BJ (cell line): ENCODE results near the gene NKAIN2. TPM values are rescaled to one million over a fixed set of nuclear protein-coding genes. Genes with fewer than 3 reads are reported as not detected.

ENCODE experiments used
- CTCF ChIA-PET: fragments of 350-600 bp; formaldehyde crosslinking; extraction: SDS; loops from one replicate; lab custom pipeline; 2021; ENCODE audit warnings: antibody characterized with exemption, inconsistent platforms; lab: Yijun Ruan, JAX
- POLR2A ChIA-PET: fragments of 300-600 bp; sonication (Branson Sonifier 250); formaldehyde crosslinking; extraction: SDS; loops from one replicate; lab custom pipeline; 2021; ENCODE audit warnings: antibody characterized with exemption; lab: Charles Lee
- DNase-seq: peaks from one replicate; pipeline ENCODE4 v3.0.0-alpha.2; 2011; ENCODE audit warnings: low read depth
- H3K27me3 ChIP-seq: 2 replicates; pipeline ENCODE4 v1.6.0; 2011; ENCODE audit warnings: low read length; ENCODE audit not compliant: control insufficient read depth, insufficient read depth
- H3K36me3 ChIP-seq: 2 replicates; pipeline ENCODE4 v1.5.1; 2011; ENCODE audit warnings: low read length; ENCODE audit not compliant: control insufficient read depth, insufficient read depth
- H3K4me3 ChIP-seq: 2 replicates; pipeline ENCODE4 v1.5.1; 2011; ENCODE audit warnings: low read depth, mild to moderate bottlenecking, control low read depth, low read length
- CTCF ChIP-seq: IDR thresholded peaks from 2 replicates; pipeline ENCODE4 v1.5.1; 2011; ENCODE audit warnings: low read depth, mild to moderate bottlenecking, control low read depth, inconsistent platforms, low read length, moderate library complexity; ENCODE audit not compliant: insufficient read depth
- polyA minus RNA-seq: library from RNA; depleted of rRNA, polyadenylated mRNA; stranded (reverse); fragments of >200 nt; gene quantifications from 2 replicates; pipeline ENCODE4 v1.2.3, GENCODE V29; 2011; rRNA and poly(A)+ RNA removed
- polyA plus RNA-seq: library from polyadenylated mRNA; depleted of rRNA; stranded (reverse); fragments of >200 nt; gene quantifications from 2 replicates; pipeline ENCODE4 v1.2.3, GENCODE V29; 2011; rRNA removed

Gene NKAIN2
- not detected in 2 replicates for polyA plus RNA-seq
- polyA minus RNA-seq = not detected in 2 replicates

GRCh38 chr6:123803504-123804013, at the start of gene NKAIN2:
Gene NKAIN2, plus strand, starts transcription at chr6:123803865.
- TF ChIP-seq CTCF = no peak
- POLR2A ChIA-PET = no interaction called here

GRCh38 chr6:123759472-123759871, 44.2 kb upstream of the NKAIN2 start:
- Histone ChIP-seq H3K36me3 (no peaks in the 10 kb centered on the region), H3K4me3 (no peak overlapping the region), H3K27me3 (no peaks in the 10 kb centered on the region)
- ChIA-PET CTCF (no interaction called here), POLR2A (no interaction called here)
- no peak for TF ChIP-seq CTCF
- DNase-seq = no peak

More at GRCh38 chr6:123803504-123804013, at the start of gene NKAIN2:
- peak within 1 kb of the TSS; percentile 19 for H3K4me3 ChIP-seq
- H3K27me3 ChIP-seq = peaks cover 5% of the 10 kb centered on the region
- CTCF ChIA-PET = interaction anchor here (1.4 to 2.0 kb wide), 5 partner anchors 12 to 1051 kb away, joined by 3 to 16 read pairs (median 12); no protein-coding TSS in a partner anchor
- DNase-seq = no peak
- H3K36me3 ChIP-seq = no peaks in the 10 kb centered on the region

GRCh38 chr6:123763904-123764303, 39.8 kb upstream of the NKAIN2 start:
- H3K36me3 ChIP-seq = no peaks in the 10 kb centered on the region
- no peak for DNase-seq
- H3K27me3 ChIP-seq = no peaks in the 10 kb centered on the region
- ChIA-PET CTCF (no interaction called here), POLR2A (no interaction called here)
- TF ChIP-seq CTCF = no peak
- no peak overlapping the region for H3K4me3 ChIP-seq

GRCh38 chr6:123764722-123765121, 38.9 kb upstream of the NKAIN2 start:
- no peak for TF ChIP-seq CTCF
- no peak overlapping the region for H3K4me3 ChIP-seq
- no peak for DNase-seq
- H3K27me3 ChIP-seq = no peaks in the 10 kb centered on the region
- POLR2A ChIA-PET = no interaction called here
- no peaks in the 10 kb centered on the region for H3K36me3 ChIP-seq
- CTCF ChIA-PET = no interaction called here

- no peaks in the 10 kb centered on the region for H3K36me3 ChIP-seq
- H3K27me3 ChIP-seq = no peaks in the 10 kb centered on the region
- no peak for DNase-seq
- CTCF ChIA-PET = no interaction called here
- no peak for TF ChIP-seq CTCF
- POLR2A ChIA-PET = no interaction called here
- no peak overlapping the region for H3K4me3 ChIP-seq
Measured at GRCh38 chr6:123768921-123769320, 34.7 kb upstream of the NKAIN2 start.
